Keratinocyte (primary cell): ENCODE results near the gene THRB.

ENCODE experiments used
- CTCF ChIP-seq, 3 experiments: IDR thresholded peaks in 1 of 3; conservative IDR thresholded peaks in 1 of 3; optimal IDR thresholded peaks in 1 of 3; 2 replicates in 2 of 3; 3 replicates in 1 of 3; pipeline versions ENCODE3 to v1.5.1; 2011; ENCODE audit warnings: low read length in 3 of 3, mild to moderate bottlenecking in 3 of 3, moderate library complexity in 2 of 3, control low read depth in 1 of 3, inconsistent platforms in 1 of 3; ENCODE audit not compliant: insufficient read depth in 2 of 3; ENCODE audit errors: extremely low read depth in 1 of 3
- EZH2 ChIP-seq: IDR thresholded peaks from one replicate; pipeline ENCODE4 v1.6.1; 2012; ENCODE audit warnings: inconsistent platforms, mild to moderate bottlenecking, low read length, moderate library complexity

GRCh38 chr3:24454393-24454792 is 40.3 kb downstream of the THRB start:
- TF ChIP-seq EZH2, result no peak
- no peak for TF ChIP-seq CTCF (optimal IDR thresholded peaks at IDR 0.05 in 1 of 3, IDR thresholded peaks at IDR 0.05 in 1 of 3, conservative IDR thresholded peaks at IDR 0.05 in 1 of 3; ENCODE audit: extremely low read depth in 1 of 3, insufficient read depth in 2 of 3, low read length in 3 of 3)
